DND-41 (cell line): ENCODE data around the gene MGAT4B.

Experiments
- EZH2 ChIP-seq: IDR thresholded peaks from 3 replicates; pipeline ENCODE4 v1.6.1; 2012; ENCODE audit warnings: borderline replicate concordance, low read depth, mild to moderate bottlenecking, moderate library complexity, low read length, inconsistent platforms; ENCODE audit not compliant: severe bottlenecking
- TF ChIP-seq, protein P1 (sequence below): IDR thresholded peaks from 2 replicates; pipeline ENCODE4 v1.5.1; 2012; ENCODE audit warnings: borderline replicate concordance, low read length, moderate library complexity, mild to moderate bottlenecking; ENCODE audit not compliant: poor library complexity, severe bottlenecking; ENCODE audit errors: extremely low read depth

GRCh38 chr5:179765400-179765799 lies 41.3 kb downstream of the MGAT4B start:
- TF ChIP-seq, protein P1, sequence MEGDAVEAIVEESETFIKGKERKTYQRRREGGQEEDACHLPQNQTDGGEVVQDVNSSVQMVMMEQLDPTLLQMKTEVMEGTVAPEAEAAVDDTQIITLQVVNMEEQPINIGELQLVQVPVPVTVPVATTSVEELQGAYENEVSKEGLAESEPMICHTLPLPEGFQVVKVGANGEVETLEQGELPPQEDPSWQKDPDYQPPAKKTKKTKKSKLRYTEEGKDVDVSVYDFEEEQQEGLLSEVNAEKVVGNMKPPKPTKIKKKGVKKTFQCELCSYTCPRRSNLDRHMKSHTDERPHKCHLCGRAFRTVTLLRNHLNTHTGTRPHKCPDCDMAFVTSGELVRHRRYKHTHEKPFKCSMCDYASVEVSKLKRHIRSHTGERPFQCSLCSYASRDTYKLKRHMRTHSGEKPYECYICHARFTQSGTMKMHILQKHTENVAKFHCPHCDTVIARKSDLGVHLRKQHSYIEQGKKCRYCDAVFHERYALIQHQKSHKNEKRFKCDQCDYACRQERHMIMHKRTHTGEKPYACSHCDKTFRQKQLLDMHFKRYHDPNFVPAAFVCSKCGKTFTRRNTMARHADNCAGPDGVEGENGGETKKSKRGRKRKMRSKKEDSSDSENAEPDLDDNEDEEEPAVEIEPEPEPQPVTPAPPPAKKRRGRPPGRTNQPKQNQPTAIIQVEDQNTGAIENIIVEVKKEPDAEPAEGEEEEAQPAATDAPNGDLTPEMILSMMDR: no peak
- TF ChIP-seq EZH2: no peak
